HG03520 (cell line): ENCODE measurements around the gene CSTF1.

ENCODE experiments used
- ATAC-seq: cut with Tn5 transposase; IDR thresholded peaks from one replicate; pipeline ENCODE4 v1.9.1; 2021; ENCODE audit warnings: mild to moderate bottlenecking, moderate library complexity; ENCODE audit not compliant: unreplicated experiment

The CSTF1 gene

GRCh38 chr20:56449459-56449858 lies 57.0 kb downstream of the CSTF1 start:
- no peak for ATAC-seq

- no peak for ATAC-seq
These were observed 58.8 kb downstream of the CSTF1 start for GRCh38 chr20:56451056-56451765.

GRCh38 chr20:56453352-56453751 lies 60.9 kb downstream of the CSTF1 start:
- ATAC-seq = peak; percentile 67

DNA sequence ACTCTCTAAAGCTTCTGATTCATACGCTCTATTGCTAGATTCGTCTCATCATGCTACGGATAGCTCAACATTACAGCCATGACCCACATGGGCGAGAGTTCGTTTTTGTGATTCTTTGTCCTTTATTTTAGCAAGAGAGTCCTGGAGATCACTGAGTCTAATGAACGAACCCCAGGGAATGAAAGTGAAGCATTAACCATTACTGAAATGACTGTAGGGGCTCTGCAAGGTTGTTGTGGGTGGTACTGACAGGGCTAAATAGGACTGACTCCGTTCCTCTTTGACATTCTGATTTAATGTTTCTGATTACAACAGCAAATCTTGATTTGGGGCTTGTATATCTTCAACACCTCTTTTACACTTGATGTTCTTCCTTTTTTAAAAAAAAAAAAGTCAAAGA lies 62.3 kb downstream of the CSTF1 start:
- peak; percentile 91 for ATAC-seq
